Hematopoietic multipotent progenitor cell treated with erythropoietin and hydrocortisone succinate and interleukin-3 and kit ligand, for 17 days (in vitro differentiated cells): ENCODE results near the gene SLC6A17.

Experiments used
- DNase-seq: peaks from one replicate; pipeline ENCODE4 v3.0.0-alpha.2; 2015; ENCODE audit warnings: low spot score

The SLC6A17 gene

DNA sequence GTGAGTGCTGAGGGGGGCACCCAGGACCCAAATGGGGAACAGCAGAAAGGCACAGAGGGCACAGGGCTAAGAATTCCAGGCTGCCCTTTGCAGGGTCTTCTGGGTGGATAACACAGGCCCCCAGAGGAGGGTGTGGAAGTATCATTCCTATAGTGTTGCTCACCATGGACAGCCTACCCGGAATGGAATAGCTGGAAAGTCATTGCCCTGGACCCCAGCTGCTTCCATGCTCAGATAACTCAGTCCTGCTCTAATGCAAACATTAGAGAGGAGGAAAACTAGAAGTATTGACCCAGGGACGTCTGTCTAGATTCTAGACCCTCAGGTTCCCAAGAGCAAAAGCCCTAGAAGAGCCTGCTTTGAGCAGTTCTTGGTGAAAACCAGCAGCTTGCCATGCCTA is 24.7 kb downstream of the SLC6A17 start:
- DNase-seq: no peak

DNA sequence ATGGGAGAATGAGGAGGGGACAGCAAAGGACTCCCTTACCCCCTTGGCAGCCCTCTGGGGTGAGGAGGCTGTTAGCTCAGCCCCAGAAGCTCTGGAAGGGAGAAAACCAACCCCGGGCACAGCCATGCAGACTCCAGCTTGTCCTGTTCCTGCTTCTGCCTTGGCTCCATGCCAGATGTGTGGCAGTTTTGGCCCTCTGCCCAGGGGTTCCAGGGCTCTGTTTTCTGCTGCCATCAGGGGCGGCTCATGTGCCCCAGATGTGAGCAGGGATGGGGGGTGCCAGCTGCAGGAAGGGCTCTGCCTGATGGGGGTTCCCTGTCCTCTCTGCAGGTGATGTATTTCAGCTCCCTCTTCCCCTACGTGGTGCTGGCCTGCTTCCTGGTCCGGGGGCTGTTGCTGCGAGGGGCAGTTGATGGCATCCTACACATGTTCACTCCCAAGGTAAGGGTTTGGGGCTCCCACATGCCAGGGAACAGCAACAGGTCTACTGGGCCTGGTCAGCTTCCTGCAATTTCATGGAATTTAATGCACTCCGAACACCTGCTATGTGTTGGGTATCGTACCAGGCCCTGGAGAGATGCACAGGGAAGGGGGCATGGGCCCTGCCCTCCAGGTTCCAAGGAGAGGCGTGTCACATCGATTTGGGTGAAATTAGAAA is 26.1 kb downstream of the SLC6A17 start:
- peak; percentile 50 for DNase-seq

DNA sequence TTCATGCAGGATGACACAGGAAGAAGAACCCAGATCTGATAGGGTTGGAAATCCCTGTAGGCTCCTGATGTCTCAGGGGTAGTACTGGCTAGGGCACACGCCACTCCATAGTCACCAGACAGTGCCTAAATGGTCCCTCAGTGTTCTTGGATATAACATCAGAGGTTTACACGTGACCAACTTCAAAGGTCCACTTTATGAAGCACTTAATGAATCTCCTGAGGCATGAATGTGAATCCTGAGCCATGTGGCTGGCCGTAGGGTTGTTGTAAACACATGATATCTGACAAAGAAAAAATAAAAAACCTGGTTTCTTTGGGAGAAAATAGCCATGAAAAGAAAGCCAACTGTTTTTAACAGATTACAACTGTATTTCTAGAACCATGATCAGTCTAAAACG is 27.5 kb downstream of the SLC6A17 start:
- no peak for DNase-seq

DNA sequence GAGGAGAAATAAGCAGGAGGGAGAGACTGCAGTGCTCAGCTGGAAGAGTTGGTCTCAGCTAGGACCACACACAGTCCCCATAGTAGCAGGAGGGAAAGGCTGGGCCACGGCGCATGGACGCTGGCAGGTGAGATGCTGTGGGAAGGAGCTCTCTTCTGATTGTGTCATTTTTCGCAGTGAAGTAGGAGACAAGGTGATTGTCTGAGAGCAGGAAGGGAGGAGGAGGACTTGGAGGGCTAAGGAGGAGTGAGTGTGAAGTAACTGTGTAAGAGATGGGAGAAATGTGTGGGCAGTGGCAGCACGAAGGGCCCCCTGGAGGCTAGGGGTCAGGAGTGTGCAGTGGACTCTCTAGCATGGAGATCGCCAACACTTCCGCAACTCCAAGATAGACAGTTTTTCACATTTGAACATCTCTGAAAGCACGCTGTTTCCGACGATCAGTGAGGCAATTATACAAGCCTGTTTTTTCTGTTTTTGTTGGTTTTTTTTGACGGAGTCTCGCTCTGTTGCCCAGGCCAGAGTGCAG is 33.4 kb downstream of the SLC6A17 start:
- no peak for DNase-seq

DNA sequence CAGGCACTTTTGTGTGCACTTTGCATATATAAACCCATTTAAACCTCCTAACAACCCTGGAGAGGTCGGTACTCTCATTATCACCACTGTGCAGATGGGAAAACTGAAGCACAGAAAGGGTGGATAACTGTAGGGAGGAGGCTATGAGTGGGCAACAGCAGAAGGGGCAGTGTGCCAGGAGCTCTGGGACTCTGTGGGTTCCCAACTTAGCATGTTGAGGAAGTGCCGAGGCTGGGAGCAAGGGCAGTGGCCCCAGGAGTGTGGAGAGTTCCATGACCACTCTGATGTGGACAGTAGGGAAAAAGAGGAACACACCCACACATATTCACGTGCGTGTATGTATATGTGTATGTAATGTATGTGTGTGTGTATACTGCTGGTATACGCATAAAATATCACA is 34.2 kb downstream of the SLC6A17 start:
- DNase-seq: peak; percentile 59

DNA sequence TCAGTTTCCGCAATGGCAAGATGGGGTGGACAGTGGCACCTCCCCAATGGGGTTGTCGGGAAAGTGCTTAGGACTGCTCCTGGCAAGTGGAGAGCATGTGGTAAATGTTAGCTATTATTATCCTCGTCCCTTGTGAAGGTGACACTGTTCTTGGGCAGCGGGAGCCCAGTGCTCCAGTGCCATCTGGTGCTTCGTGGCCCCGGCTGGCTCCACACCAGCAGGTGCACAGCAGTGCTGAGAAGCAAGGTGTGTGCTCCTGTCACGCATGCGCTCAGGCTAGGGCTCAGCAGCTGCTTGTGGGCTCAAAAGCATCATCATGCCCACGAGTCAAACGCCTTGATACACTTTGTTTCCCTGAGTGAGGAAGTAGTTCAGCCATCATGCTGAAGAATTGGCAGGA is 34.9 kb downstream of the SLC6A17 start:
- DNase-seq: no peak

DNA sequence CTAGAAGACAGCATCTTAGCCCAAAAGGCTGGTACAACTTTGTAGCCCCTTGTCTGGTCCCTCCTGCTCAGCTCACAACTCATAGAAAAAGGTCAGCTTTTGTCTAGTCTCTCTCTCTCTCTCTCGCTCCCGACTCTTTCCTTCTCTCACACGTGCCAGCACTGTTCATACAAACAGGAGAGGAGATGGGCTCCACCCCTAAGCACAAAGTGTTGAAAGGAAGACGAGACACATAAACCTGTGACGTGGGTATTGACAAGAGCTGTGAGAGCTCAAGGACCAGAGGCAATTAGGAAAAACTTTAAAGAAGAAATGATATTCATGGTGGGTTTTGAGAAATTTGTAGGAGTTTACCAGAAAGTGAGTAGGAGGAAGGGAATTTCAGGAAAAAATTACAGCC is 36.3 kb downstream of the SLC6A17 start:
- no peak for DNase-seq

DNA sequence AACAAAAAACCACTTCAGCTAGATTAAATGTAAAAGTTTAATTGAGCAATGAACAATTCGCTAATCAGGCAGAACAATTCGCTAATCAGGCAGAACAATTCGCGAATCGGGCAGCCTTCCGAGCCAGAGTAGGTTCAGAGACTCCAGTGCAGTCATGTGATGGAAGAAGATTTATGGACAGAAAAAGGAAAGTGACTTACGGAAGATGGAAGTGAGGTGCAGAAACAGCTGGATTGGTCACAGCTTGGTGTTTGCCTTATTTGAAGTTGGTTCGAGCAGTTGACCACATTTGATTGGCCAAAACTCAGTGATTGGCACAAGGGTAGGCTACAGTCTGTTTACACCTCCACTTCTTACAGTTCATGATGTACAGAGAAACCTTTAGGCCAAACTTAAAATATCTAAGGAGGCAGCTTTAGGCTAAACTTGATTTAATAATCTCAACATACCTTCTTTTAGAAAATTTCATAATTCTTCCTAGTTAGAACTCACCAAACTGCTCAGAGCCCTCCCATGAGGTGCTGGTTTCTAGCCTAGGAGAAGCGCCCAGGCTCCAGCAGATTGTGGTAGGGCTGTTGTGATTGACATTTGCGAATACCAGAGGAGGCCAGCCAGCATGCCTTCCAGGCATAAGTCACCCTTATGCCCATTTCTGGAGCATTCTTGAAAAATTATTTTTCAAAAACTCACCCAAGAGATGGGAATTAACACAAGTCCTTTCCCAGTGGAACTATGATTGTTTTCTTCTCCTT is 37.0 kb downstream of the SLC6A17 start:
- no peak for DNase-seq

DNA sequence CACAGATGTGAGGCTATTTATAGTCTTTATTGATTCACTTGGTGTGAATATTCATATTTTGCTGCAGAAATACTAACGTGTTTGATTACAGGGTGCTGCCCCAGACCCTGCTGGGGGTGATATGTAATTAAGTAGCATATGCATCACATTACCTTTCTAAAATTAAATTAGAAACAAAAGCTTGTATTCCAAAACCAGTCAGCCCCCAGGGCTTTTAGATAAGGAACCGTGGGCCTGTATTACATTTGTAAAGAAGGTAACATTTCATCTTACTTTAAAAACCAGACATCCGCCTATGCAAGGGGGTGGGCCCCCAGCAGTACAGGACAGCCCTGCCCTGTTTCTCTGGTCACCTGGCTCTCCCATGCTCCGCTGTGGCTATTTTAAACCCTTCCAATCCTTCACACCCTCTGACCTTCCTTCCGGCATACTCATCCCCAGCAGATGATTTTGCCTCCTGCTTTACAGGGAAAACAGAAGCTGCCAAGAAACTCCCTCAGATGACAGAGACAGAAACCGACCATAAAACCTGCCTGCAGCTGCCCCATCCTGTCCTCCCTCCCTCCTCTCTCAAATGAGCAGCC is 37.8 kb downstream of the SLC6A17 start:
- no peak for DNase-seq

DNA sequence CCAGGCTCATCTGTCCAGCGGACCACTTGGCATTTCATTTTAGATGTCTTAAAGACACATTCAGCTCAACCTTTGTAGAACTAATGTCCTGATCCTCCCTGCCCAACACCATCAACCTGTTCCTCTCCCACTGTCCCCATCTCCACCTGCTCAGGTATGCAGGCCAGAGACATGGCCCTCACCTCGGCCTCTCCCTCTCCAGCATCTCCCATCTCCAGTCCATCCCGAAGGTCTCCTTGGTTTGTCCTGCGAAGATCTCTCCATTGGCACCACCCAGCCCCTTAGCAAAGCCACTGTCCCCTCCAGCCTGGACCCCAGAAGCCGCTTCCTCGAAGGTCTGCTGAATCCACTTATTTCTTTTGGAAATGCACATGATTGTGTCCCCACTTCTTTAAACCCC is 38.9 kb downstream of the SLC6A17 start:
- DNase-seq: no peak

DNA sequence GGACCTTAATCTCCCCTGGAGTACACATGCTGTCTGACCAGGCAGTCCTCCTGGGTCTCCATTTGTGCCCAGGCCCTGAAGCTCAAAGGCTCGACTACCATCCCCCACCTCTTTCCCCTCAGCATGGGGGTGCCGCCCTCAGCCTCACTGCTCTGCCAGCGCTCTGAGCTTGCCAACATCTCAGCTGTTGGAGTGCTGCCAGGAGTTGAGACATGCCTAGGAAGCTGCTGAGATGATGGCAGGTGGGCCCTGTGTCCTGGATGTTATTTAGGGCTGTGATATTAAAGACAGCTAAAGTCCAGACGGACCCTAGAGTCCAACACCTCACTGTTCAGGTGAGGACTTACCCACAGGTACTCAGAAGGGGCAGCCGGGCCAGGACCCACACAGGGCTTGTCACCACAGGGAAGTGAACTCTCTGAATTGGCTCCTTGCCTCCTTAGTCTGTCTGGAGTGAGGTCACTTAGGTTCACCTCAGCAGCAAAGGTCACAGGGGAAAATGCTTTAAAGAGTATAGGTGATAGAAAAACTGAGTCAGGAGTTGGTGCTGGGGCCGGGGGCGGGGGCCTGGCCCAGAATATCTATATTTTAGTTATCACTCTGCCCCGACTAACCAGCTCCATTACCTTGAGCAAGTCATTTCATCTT is 40.1 kb downstream of the SLC6A17 start:
- DNase-seq: peak; percentile 78

DNA sequence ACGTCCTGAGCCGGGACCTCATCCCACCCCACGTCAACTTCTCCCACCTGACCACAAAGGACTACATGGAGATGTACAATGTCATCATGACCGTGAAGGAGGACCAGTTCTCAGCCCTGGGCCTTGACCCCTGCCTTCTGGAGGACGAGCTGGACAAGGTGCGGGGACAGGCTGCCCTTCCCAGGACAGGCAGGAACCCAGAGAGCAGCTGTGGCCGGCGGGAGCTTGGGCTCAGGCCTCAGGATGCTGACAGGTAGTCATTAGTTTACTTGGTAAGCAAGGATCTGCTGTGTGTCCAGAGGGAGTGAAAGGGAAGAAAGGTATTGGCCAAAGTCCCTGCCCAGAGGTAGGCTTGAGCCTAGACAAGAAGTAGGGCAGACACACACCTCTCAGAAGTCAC is 42.2 kb downstream of the SLC6A17 start:
- no peak for DNase-seq

DNA sequence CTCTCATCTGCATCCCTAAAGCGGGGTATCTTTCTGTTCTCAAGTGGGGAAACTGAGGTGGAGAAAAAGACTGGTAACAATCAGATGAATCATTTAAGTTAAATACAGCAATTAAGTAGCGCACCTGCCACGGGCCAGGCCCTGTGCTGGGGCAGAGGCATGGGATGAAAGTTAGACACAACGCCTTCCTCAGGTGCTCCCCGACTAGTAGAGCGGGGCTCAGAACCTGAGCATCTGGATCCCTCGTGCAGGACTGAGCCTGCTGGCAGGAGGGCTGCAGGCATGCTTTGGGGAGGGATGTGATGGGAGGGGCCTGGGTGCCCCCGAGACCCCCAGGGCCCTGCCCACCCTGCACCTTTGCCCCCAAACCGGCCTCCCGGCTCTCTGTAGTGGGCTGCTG is 44.9 kb downstream of the SLC6A17 start:
- no peak for DNase-seq

DNA sequence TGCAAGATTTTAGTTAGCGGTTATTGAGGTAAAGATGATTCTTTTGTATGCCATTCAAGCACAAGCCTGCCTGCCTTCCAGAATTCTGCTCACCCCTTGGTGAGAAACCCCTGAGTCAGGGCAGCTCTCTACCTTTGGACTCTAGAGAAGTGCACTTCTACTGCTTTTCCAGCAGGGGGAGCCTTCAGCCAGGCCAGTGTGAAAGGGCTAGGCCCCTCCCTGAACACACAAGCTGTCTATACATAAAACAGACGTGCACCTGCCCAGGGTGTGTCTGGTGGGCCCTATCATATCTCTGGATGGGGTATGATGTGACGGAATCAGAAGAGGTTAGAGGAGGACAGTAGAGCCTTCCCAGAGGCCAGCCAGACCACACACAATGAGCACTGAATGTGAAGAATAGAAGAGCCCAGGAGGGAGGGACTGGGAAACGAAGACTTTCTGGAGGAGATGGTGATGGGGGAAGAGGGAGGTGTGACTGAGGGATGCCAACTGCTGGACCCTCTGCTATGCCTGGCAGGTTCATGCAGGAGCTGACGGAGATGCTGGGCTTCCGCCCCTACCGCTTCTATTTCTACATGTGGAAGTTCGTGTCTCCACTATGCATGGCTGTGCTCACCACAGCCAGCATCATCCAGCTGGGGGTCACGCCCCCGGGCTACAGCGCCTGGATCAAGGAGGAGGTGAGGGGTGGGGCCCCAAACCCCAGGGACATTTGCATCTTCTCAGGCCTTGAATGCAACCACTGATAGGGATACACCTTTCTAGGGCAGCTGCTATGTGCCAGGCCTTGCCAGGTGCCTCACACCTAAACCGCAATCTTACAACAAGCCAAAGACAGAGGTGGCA is 46.8 kb downstream of the SLC6A17 start:
- peak; percentile 62 for DNase-seq

DNA sequence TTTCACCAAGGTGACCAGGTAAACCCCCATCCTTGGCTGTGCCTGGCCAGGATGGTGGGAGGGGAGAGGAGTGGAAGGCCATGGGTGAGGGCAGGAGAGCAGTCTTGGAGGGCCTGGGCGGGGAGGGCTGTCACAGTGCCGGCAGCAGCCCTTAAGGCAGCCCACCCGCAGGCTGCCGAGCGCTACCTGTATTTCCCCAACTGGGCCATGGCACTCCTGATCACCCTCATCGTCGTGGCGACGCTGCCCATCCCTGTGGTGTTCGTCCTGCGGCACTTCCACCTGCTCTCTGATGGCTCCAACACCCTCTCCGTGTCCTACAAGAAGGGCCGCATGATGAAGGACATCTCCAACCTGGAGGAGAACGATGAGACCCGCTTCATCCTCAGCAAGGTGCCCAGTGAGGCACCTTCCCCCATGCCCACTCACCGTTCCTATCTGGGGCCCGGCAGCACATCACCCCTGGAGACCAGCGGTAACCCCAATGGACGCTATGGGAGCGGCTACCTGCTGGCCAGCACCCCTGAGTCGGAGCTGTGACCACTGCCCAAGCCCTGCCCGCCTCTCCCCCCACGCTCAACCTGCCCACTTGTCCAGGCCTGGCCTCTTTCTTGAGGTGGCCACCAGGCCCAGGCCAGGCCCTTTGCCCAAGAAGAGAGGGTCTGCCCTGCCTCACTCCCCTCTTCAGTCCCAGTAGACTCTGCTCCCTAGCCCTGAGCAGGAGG is 47.8 kb downstream of the SLC6A17 start:
- DNase-seq: no peak

DNA sequence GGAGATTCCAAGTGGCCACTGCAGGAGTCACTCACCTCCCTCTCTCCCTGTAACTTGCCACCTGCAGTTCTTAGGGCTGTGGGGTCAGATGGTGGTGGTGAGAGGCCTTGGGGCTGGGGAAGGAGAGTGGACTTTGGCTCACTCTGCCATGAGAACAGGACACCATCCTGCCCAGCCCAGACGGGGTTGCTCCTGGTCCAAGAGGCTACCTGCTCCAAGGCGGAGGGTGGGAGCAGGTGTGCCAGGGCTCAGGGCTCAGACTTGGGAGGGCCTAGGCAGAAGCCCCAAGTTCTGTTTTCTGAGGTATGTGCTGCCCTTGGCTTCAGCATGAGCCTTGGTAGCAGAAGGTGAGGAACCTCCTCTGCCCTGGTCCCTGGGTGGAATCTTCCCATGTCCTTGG is 48.5 kb downstream of the SLC6A17 start:
- DNase-seq: no peak

DNA sequence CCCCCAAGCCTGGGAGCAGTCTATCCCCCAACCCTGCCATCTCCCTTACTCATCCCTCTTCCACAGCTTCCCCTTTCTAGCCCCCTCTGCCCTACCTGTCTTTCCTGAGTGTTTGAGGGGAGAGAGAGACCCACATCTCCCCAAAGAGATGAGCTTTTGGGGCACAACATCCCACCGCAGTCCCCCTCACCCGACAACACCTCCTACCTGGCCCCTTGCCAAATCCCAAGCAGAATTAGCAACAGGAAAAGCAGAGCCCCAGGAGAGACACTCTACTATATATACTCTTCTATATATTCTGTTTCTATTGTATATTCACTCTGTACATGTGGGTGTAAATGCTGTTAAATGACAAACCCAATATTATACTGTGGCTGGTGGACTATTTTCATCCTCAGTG is 49.9 kb downstream of the SLC6A17 start:
- no peak for DNase-seq

DNA sequence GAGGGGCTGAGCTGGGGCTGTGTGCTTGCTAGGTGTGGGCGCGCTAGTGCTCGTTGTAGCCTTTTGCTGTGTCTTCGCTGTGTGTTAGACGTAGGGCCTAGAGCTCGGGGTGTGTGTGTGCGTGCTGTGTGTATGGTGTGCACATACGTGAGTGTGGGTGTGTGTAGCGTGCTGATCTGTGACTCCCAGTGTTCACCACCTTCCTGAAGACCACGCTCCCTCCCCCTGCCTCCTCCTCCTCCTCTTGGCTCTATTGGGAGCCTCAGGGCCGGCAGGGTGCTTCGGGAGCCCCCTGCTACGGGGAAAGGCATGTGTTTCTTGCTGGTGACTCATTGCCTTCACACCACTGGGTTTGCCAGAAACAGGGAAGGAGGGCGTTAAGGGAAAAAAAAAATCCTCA is 50.4 kb downstream of the SLC6A17 start:
- no peak for DNase-seq

DNA sequence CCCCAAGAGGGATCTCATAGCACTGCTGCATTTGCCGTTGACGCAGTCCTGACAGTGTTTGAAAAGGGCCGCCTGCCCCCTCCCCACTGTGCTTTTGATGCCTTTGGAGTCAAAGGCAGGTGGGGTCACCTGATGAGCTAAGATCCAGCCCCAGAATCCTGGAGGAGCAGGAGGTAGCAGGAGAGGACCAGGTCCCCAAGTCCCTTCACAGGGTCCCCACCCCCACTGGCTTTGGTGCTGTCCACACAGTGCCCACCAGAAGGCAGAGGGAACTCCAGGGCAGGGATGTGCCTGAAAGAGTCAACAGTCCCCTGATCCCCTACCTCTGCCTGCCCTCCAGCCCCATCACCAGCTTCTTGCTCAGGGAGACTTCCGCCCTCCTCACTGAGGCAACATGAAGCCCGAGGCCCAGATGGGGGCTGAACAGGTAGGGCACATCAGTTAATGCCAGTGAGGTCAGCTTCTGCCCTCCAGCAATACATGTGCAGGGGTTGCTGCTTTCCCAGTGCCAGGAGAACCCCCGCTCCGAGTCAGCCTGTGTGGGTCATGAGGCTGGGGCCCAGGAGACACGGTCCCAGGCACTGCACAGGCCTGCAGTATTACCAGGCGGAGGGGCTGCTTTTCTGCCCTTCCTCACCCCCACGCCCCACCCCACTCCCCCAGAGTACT is 51.0 kb downstream of the SLC6A17 start:
- DNase-seq: no peak

DNA sequence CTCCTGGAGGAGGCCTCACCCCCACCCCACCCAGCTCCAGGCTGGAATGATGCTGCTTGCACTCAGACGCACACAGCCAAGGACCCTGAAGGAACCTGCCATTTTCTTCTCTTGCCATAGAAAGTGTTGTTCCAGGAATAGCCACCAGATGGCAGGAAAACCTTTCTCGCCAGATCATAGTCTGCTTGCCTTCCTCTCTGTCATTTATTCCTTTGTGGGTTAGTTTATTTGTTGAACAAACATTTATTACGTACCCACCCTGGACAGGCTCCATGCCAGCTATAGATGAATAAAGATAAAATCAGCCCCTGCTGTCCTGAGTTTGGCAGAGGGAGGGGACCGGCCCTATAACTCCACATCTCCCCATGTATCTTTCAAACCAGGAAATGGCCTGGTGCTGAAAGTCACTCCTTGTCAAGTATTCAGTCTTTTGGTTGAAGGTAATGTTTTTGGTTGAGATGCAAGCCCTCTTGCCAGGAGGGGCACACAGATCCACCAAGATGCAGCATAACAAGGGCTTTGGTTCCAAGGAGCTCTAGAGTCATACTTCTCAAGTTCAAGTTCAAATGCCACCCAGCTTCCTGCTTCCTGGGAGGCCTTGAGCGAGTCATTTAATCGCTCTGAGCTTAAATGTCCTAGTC is 52.8 kb downstream of the SLC6A17 start:
- peak; percentile 68 for DNase-seq
